ENCODE measurements around the gene ZNF727.
"Not testable (repeated sequence)": the region's sequence is repeated elsewhere in the genome, so short reads cannot be mapped to it uniquely, and the experiment has no call there.

The ZNF727 gene

GRCh38 chr7:64045301-64046040 is at the start of gene ZNF727:
TSS of gene ZNF727 (plus strand) at chr7:64045434. CDS start at chr7:64045622, 188 bp downstream.
- Histone ChIP-seq H3K36me3 (ENCODE audit: control insufficient read depth, low read length) (no peaks in the 10 kb centered on the region), H3K4me3 (ENCODE audit: low read length) (no peak within 1 kb of the TSS), H3K4me1 (ENCODE audit: control insufficient read depth, low read length) (no peaks in the 10 kb centered on the region), H3F3A (ENCODE audit: control insufficient read depth, insufficient read depth) (no peaks in the 10 kb centered on the region), H3K27me3 (ENCODE audit: control insufficient read depth, low read length) (no peaks in the 10 kb centered on the region), H4K20me1 (ENCODE audit: control insufficient read depth, insufficient read depth, low read depth, low read length) (no peaks in the 10 kb centered on the region), H3K9me2 (replicated peaks; ENCODE audit: control insufficient read depth, low read length) (no peaks in the 10 kb centered on the region), H3K79me2 (ENCODE audit: control insufficient read depth, low read length) (no peaks in the 10 kb centered on the region), H3K27ac (ENCODE audit: low read depth, low read length) (no peak within 1 kb of the TSS), H3K9me3 (ENCODE audit: control insufficient read depth, insufficient read depth, low read length) (peaks cover 31% of the 10 kb centered on the region), H3K4me2 (ENCODE audit: low read length) (no peak within 1 kb of the TSS)
- TF ChIP-seq CTCF (IDR thresholded peaks at IDR 0.05; ENCODE audit: low read depth, low read length, poor library complexity, severe bottlenecking), result no peak
- TF ChIP-seq EZH2phosphoT487 (IDR thresholded peaks at IDR 0.05; ENCODE audit: borderline replicate concordance, low read length), result no peak

- no peak within 1 kb of the TSS for H3K27ac ChIP-seq (ENCODE audit: low read depth, low read length)
- H3K9me3 ChIP-seq (ENCODE audit: control insufficient read depth, insufficient read depth, low read length), result peaks cover 20% of the 10 kb centered on the region; the same call in 1 of the 2 replicates
- no peak for TF ChIP-seq CTCF (IDR thresholded peaks at IDR 0.05; ENCODE audit: low read depth, low read length, poor library complexity, severe bottlenecking)
- TF ChIP-seq EZH2phosphoT487 (IDR thresholded peaks at IDR 0.05; ENCODE audit: borderline replicate concordance, low read length), result no peak
- H3K4me1 ChIP-seq (ENCODE audit: control insufficient read depth, low read length), result no peaks in the 10 kb centered on the region
- H3K4me2 ChIP-seq (ENCODE audit: low read length), result no peak within 1 kb of the TSS
- no peaks in the 10 kb centered on the region for H3K79me2 ChIP-seq (ENCODE audit: control insufficient read depth, low read length)
- no peak within 1 kb of the TSS for H3K4me3 ChIP-seq (ENCODE audit: low read length)
- no peaks in the 10 kb centered on the region for H3K9me2 ChIP-seq (replicated peaks; ENCODE audit: control insufficient read depth, low read length)
- no peaks in the 10 kb centered on the region for H3F3A ChIP-seq (ENCODE audit: control insufficient read depth, insufficient read depth)
- H4K20me1 ChIP-seq (ENCODE audit: control insufficient read depth, insufficient read depth, low read depth, low read length), result no peaks in the 10 kb centered on the region
- no peaks in the 10 kb centered on the region for H3K36me3 ChIP-seq (ENCODE audit: control insufficient read depth, low read length)
- no peaks in the 10 kb centered on the region for H3K27me3 ChIP-seq (ENCODE audit: control insufficient read depth, low read length)
Observed at GRCh38 chr7:63998549-63998948, 46.7 kb upstream of the ZNF727 start, which contains the start of gene ZNF722. TSS of gene ZNF722 (plus strand) at chr7:63998849. CDS start at chr7:63998962, 113 bp downstream.

GRCh38 chr7:64015496-64015895 is 29.7 kb upstream of the ZNF727 start:
- H3K36me3 ChIP-seq (ENCODE audit: control insufficient read depth, low read length); H3K27ac ChIP-seq (ENCODE audit: low read depth, low read length); H3K27me3 ChIP-seq (ENCODE audit: control insufficient read depth, low read length); H3K4me2 ChIP-seq (ENCODE audit: low read length); H4K20me1 ChIP-seq (ENCODE audit: control insufficient read depth, insufficient read depth, low read depth, low read length); H3K4me1 ChIP-seq (ENCODE audit: control insufficient read depth, low read length); H3F3A ChIP-seq (ENCODE audit: control insufficient read depth, insufficient read depth); H3K9me2 ChIP-seq (replicated peaks; ENCODE audit: control insufficient read depth, low read length); H3K4me3 ChIP-seq (ENCODE audit: low read length); H3K79me2 ChIP-seq (ENCODE audit: control insufficient read depth, low read length): not testable (repeated sequence)
- H3K9me3 ChIP-seq (ENCODE audit: control insufficient read depth, insufficient read depth, low read length), result peaks cover 31% of the 10 kb centered on the region; the same call in 1 of the 2 replicates

- H3K79me2 ChIP-seq (ENCODE audit: control insufficient read depth, low read length), result no peaks in the 10 kb centered on the region
- H3K9me3 ChIP-seq (ENCODE audit: control insufficient read depth, insufficient read depth, low read length), result peaks cover 36% of the 10 kb centered on the region; the same call in 1 of the 2 replicates
- no peaks in the 10 kb centered on the region for H3K9me2 ChIP-seq (replicated peaks; ENCODE audit: control insufficient read depth, low read length)
- no peak overlapping the region for H3K27ac ChIP-seq (ENCODE audit: low read depth, low read length)
- no peak overlapping the region for H3K4me2 ChIP-seq (ENCODE audit: low read length)
- TF ChIP-seq EZH2phosphoT487 (IDR thresholded peaks at IDR 0.05; ENCODE audit: borderline replicate concordance, low read length), result no peak
- TF ChIP-seq CTCF (IDR thresholded peaks at IDR 0.05; ENCODE audit: low read depth, low read length, poor library complexity, severe bottlenecking), result no peak
- no peaks in the 10 kb centered on the region for H3K27me3 ChIP-seq (ENCODE audit: control insufficient read depth, low read length)
- no peaks in the 10 kb centered on the region for H4K20me1 ChIP-seq (ENCODE audit: control insufficient read depth, insufficient read depth, low read depth, low read length)
- H3K36me3 ChIP-seq (ENCODE audit: control insufficient read depth, low read length), result no peaks in the 10 kb centered on the region
- no peaks in the 10 kb centered on the region for H3K4me1 ChIP-seq (ENCODE audit: control insufficient read depth, low read length)
- no peaks in the 10 kb centered on the region for H3F3A ChIP-seq (ENCODE audit: control insufficient read depth, insufficient read depth)
- no peak overlapping the region for H3K4me3 ChIP-seq (ENCODE audit: low read length)
Observed at GRCh38 chr7:64035388-64035787, 9.8 kb upstream of the ZNF727 start.

All from DOHH2 (cell line).